Hepatocyte (in vitro differentiated cells): ENCODE results near the gene UGT1A1.

Experiments used
- CTCF ChIP-seq: fragments of 200-600 bp; sonication (generic); IDR thresholded peaks from 2 replicates; pipeline ENCODE4 v1.5.1; 2016; ENCODE audit warnings: antibody characterized with exemption, mild to moderate bottlenecking; ENCODE audit not compliant: poor library complexity
- EZH2 ChIP-seq: fragments of 200-600 bp; sonication (generic); IDR thresholded peaks from 2 replicates; pipeline ENCODE4 v1.6.1; 2016; ENCODE audit warnings: antibody characterized with exemption, mild to moderate bottlenecking, borderline replicate concordance

GRCh38 chr2:233791151-233791882 is 31.2 kb downstream of the UGT1A1 start:
- TF ChIP-seq CTCF = no peak
- no peak for TF ChIP-seq EZH2
